D341Med (cell line): ENCODE data around the gene MYH10.

ENCODE experiments used
- DNase-seq: peaks from one replicate; pipeline ENCODE4 v3.0.0; 2012; ENCODE audit warnings: low spot score

Gene MYH10

DNA sequence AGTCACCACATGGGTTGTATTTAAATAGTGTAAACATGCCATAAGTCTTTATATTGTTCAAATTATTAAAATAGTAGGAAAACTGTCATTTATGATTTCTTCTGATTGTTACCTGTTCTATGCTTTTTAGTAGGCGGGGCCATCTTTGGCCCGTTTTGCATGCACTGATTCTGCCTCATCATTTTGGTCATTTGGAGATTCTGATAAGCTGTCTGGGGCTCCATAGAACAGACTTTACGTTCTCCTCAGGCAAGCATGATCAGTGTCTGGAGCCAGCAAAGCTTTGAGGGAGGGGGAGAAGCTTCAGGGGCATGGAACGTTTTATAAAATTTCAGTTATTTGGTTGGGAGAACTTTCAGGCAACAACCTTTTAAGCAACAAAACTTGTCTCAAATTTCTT lies 186.0 kb downstream of the MYH10 start:
- no peak for DNase-seq

DNA sequence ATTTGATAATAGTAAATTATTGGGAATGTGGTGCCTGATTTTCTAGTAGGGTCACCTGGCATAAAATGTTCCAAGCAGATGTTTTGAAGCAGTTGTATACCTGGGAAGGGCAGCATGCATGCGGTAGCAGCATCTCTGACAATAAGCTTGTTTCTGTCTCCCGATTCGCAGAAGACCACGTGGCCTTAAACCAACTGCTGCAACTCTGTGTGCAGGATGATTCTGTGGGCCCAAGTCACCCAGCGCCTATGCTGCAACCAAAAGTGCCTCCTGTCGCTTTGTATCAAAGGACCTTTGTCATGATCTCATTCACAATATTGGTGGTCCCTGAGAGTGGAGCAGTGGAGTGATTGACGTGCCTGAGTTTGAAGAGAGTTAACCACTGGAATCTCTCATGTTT lies 186.8 kb downstream of the MYH10 start:
- no peak for DNase-seq

DNA sequence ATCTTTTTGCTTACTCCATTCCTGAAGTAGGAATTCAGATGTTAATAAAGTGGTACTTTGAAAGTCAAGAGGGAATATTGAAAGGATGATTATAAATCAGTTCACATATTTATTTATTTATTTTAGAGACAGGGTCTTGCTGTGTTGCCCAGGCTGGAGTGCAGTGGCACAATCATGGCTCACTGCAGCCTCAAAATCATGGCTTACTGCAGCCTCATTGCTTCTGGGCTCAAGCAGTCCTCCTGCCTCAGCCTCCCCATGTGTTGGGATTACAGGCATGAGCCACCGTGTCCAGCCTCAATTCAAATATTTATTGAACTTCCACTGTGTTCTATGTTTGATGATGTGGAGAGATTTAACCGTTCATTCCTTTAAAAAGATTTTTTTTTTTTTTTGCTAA lies 188.2 kb downstream of the MYH10 start:
- DNase-seq: no peak

DNA sequence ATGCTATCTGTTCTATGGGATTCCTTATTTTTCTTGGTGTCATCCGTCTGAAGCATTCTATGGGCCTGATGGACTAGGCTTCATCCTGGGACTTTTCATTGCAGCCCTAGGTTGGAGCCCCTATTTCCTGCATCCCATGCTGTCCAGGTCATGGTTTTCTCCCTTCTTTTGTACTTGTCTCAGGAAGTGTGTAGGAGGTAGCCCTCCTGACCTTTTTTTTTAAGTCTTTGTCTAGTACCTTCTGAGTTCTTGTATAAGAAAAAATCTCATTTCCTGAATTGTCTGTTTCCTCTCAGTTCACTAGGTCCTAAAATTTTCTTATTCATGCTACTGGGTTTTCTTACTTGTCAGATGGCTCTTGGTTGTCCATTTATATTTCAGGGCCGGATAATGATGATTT lies 188.8 kb downstream of the MYH10 start:
- DNase-seq: no peak

DNA sequence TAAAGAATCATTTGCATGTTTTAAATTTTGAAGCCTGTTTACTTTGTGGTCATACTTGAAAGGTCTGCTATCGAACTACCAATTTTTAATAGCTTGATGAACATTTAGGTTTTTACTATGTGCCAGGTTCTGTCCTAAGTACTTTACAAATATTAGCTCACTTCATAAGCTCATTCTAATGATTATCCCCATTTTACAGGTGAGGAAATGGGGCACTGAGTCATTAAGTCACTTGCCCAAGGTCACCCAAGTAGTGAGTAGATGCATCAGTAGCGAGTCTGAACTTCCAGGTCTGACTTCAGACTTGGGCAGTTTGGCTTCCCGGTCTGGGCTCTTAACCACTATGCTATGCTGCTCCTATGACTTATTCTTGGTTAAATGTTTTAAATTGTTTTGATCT lies 190.8 kb downstream of the MYH10 start:
- no peak for DNase-seq

DNA sequence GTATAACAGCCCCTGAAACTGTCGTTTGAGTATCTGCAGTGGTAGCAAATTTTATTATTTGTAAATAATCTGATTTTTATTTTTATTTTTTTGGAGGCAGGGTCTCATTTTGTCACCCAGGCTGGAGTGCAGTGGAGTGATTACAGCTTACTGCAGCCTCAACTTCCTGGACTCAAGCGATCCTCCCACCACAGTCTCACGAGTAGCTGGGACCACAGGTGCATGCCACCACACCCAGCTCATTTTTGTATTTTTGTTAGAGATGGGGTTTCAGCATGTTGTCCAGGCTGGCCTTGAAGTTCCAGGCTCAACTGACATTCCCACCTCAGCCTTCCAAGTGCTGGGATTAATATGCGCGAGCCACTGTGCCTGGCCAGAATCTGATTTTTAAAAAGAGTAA lies 192.1 kb downstream of the MYH10 start:
- no peak for DNase-seq

DNA sequence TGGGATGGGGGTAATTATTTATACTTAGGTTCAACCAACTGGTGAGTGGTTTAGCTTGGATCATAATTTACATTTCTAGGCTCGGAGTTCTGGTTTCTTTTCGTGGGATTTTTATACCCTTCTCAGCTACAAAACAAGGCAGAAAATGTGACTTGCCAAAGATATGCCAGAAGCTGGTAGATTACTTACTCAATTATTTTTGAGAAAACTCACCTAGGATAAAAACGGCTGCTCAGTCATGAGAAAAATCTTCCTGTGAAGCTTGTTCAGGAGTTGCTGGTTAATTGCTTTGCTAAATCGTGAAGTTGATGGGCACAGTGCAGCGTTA lies 193.7 kb downstream of the MYH10 start:
- DNase-seq: no peak

DNA sequence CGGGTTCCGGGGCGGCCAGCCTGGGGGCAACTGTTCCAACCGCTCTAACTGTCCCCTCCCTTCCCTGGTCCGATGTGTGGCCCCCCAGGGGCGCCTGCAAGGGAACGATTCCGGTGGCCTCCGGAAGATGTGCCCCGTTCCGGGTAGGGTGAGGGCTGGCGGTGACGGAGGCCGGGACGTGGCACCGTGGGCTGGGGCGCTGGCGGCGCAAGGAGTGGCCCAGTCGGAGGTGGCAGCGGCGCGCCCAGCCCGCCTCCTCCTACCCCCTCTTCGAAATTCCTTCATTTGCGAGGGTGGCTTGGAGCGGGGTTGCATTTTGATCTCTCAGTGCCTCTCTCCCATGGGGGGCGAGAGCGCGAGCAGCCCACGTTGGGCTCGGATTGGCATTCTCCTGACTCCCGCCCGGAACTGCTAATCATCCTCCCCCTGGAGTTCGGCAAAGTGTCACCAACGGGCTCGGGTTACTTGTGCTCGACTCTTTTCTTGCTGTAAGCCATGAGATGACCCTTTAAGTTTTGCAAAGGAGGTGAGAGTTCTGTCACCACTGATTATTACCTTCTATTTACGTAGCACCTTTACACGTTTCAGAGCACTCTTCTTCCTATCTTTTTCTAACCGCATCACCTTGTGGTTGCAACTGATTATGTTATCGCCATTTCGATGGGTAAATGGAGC lies 194.2 kb downstream of the MYH10 start:
- DNase-seq: peak; percentile 65

DNA sequence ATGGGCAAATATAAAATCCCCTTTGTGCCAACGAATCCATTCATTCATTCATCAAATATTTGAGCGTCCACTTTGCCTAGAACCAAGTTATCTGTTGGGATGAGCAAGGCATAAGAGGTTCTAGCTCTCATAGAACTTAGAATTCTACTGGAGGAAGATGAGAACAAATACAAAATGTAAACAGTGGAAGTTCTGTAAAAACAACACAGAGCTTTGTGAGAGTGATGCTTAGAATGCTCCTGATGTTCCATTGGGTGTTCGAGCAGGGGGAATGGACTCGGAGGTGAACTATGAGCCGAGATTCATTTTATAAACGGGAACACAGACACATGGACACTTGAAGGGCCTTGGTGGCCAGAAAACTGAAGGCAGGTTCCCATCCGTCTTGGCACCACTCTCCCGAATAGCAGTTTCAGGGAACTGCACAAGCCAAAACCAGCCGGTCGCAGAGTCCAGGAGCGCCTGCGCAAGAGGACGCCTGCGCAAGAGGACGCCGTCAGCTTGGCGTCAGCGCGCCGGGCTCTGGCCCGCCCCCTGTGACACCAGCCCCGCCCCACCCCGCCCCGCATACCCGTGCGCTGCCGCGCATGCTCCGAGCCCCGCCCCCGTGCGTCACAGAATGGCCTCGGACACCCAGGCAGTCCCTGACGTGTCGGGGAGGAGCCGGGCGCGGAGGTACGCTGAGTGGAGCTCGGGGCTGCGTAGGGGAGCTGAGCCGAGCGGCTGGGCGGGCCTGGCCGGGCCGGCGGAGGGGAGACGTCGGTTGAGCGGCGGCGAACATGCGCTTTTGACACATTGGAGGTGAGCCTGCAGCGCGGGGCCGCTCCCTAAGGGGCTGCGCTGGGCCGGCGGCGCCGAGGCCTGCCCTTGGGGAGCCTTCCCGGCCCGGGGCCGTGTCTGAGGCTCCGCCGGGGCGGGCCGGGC lies 195.0 kb downstream of the MYH10 start, which contains the start of gene NDEL1:
NDEL1 (plus strand) TSS at position 640 of the 924 bp plus-strand sequence. CDS start 8,388 bp downstream, outside the sequence.
- peak; percentile 96 for DNase-seq

DNA sequence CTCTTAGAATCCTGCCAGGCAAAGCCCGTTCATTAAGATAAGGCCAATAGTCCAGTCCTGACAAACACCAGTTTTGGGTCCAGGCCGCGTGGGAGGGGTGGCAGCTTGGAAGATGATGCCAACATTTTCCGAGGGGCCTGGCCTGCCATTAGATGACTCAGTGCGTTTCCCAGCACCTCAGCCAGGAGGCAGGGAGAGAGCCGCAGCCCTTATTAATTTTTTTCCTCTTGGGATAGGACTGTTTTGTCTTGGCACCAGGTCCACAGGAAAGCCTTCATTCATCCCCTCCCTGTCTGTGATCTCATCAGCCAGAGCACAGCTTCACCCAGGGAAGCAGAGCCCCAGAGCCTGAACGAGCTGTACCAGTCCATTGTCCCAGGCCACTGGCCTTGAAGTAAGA lies 199.6 kb downstream of the MYH10 start:
- DNase-seq: no peak

DNA sequence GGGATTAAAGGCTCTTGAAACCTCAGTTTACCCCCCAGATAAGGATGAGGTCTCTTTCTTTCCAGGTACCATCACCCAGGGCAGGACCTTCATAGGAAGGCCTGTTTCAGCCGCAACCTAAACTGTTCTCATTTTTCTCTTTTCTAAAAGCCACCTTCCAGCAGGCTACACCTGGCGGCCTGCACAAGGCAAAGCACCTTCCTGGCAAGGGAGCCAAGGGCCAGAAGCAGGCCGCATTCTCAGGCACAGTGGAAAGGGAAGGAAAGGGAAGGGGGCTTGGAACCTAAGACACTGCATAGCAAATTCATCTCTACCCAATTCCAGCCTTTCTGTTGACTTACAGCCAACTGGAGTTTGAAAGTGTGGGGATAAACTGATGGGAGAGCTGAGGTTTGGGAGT lies 203.7 kb downstream of the MYH10 start:
- no peak for DNase-seq

DNA sequence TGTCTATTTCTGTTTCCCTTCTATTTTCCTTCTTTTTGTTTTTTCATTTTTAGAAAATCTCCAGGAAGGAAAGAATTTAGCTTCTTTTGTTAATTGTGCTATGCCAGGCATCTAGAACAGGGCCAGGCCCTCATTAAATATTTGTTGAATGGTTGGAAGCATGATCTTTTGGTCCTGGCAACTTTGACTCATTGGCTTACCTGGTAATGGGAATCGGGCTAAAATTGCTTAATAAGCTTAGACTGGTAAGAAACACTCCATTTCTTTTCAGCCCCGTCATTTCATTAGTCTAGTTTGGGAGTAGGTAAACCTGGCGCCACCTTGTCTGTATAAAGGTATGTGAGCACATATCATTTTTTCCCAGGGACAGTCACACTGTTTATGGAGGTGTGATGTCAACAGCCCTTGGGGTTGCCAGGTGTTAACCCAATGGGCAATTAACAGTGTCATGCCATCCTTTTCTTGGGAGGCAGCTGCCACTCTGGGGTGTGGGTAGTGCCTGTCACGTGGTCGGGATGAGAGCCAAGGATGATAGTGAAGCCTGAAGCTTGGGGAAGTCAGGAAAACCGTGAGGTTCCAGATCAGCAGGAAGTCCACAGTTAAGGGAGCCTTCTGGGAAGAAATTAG lies 204.3 kb downstream of the MYH10 start:
- no peak for DNase-seq
